GDM1 (cell line): ENCODE results near the gene OR10W1.

Source experiments
- DNase-seq: peaks from one replicate; lab custom pipeline; 2025; lab: John Stamatoyannopoulos, UW

OR10W1 gene, protein sequence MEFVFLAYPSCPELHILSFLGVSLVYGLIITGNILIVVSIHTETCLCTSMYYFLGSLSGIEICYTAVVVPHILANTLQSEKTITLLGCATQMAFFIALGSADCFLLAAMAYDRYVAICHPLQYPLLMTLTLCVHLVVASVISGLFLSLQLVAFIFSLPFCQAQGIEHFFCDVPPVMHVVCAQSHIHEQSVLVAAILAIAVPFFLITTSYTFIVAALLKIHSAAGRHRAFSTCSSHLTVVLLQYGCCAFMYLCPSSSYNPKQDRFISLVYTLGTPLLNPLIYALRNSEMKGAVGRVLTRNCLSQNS

DNA sequence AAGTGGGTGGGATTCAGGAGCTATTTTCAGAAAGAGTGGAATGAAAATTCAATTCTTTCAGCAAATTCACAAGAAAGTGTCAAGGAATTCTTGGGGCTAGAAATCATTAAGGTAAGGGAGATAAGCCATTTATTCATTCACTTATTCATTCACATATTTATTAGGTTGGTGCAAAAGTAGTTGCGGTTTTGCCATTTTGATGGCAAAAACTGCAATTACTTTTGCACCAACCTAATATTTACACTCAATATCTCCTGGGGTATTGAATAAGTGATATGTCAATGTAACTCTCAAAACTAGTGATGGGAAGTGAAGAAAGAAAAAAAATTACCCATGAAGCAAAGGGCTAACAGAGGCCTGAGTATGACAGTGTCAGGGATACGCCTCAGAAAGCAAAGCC, at the start of gene OR10W1:
TSS of gene OR10W1 (minus strand) at position 119 of the 400 bp plus-strand sequence. CDS start 402 bp downstream, outside the sequence.
- DNase-seq, result no peak

DNA sequence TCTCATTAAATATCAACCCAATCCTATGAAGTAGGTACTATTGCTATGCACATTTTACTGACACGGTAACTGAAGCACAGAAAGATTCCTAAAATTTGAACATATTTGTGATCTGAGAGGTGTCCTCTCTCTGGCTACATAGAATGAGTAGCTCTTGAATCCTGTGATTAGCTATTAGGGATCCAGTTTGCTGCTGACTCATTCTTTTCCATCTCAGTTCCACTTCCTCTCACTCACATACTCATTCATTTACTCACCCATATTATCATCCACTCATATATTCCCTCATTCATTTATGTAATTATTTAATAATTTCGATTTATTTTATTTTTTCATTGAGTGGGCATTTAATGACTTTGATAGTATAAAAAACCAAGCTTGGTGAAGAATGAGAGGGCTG, 48.1 kb upstream of the OR10W1 start:
- DNase-seq, result no peak

DNA sequence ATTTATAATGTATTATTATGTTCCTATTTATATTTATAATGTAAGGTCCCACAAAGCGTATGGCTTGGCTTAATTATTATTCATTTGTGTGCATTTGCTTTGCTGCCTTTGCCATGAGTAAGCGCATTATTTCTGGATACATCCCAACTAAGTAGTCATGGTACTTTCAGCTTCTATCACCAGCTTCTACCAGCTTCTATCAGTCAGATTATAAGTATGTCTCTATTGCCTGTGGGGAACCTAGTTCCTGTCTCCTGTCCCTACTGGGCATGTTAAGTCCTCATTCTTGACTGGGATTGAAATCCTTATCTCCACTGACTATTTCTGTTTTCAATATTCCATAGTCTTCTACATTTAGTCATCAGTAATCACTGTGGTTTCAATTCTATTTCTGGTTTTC, 33.5 kb upstream of the OR10W1 start:
- no peak for DNase-seq

DNA sequence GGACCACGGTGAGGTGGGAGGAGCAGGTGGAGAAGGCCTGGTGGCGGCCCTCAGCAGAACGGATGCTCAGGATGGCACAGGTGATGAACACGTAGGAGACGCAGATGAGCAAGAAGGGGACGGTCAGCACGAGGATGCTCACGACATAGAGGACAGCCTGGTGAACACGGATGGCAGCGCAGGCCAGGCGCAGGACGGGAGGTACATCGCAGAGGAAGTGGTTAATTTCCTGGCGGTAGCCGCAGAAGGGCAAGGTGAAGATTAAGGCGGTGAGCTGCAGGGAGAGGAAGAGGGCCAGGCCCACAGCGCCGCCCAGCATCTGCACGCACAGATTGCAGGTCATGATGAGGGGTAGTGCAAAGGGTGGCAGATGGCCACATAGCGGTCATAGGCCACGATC, 24.0 kb upstream of the OR10W1 start:
- DNase-seq, result no peak

DNA sequence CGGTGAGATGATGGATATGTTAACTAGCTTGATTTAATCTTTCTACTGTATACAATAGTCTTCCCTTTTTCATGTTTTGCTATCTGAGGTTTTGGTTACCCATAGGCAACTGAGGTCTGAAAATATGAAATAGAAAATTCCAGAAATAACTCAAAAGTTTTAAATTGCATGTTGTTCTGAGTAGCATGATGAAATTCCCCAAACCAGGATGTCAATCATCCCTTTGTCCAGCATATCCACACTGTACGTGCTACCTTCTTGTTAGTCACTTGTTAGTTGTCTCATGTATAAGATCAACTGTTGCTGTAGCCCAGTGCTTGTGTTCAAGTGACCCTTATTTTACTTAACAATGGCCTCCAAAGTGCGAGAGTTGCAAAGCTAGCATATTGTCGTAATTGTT, 21.2 kb upstream of the OR10W1 start:
- DNase-seq, result no peak

DNA sequence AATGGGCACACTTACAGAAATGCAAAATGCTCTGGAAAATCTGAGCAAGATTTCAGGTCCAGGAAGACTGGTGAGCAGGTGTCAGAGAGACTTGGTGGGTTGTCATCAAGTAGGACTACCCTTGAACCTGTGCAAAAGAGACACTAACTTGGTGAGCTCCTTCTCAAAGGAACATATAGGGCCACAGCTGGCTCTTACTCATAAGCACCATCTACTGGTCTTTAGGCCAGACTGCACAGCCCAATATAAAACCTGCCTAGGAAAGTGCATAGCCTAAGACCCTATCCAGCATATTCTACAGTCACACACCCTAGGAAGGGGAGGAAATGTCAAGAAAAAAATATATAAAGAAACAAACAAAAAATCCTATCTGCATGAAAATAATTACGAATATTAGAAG, 18.2 kb upstream of the OR10W1 start:
- DNase-seq, result no peak

DNA sequence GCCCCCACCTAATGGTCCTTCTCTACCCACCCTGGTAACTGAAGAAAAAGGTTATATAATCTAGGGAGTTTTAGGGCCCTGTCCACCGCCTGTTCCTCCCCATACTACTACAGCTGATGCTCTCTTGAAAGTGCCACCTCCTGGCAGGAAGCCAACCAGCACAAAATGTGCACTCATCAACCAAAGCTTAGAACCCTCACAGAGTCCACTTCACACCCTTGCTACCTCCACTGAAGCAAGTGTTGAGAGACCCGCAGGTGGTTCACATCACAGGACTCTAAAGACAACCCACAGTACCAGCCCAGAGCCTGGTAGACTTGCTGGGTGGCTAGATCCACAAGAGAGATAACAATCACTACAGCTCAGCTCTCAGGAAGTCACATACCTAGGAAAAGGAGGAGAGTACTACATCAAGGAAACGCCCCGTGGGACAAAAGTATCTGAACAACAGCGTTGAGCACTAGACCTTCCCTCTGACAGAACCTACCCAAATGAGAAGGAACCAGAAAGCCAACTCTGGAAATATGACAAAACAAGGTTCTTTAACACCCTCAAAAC, 17.5 kb upstream of the OR10W1 start:
- no peak for DNase-seq

DNA sequence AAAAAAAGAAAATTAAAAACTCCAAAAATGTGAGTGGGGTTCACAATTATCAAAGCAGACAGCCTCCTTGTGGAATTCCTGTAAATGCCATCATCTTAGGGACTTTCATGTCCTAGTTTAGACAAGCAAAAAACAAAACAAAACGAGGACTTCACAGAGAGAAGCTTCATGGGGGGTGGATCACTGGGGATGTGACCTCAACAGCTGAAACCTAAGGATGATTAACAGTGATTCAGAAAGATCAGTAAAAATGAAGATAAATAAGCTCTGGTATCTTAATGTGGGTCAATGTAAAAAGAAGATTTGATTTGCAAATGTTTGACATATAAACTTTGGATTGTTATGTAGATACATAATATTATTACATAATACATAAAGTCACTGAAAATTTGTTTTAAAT, 8.1 kb upstream of the OR10W1 start:
- DNase-seq, result no peak

DNA sequence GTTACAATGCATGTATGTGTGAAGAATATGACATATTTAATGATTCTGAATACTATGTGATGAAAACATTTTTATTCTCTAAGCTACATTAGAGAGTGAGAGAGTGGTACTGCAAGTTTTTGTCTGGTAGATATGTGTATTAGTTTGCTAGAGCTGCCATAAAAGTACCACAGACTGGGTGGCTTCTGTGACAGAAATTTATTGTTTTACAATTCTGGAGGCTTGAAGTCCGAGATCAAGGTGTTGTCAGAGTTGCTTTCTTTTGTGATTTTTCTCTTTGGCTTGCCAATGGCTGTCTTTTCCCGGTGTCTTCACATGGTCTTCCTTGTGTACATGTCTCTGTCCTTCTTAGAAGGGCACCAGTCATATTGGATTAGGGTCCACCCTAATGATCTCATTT, 6.9 kb upstream of the OR10W1 start:
- no peak for DNase-seq

DNA sequence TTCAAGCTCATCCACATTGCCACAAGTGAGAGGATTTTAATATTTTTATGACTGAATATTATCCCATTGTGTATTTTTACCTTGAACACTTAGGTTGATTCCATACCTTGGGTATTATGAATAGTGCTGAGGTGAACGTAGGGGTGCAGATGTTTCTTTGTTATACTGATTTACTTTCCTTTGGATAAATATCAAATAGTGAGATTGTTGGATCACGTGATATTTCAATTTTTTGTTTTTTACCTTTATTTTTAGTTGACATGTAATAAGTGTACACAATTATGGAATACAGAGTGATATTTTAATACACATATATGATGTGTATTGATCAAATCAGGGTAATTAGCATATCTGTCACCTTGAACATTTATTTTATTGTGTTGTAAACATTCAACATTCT, 8.1 kb downstream of the OR10W1 start:
- DNase-seq, result no peak

DNA sequence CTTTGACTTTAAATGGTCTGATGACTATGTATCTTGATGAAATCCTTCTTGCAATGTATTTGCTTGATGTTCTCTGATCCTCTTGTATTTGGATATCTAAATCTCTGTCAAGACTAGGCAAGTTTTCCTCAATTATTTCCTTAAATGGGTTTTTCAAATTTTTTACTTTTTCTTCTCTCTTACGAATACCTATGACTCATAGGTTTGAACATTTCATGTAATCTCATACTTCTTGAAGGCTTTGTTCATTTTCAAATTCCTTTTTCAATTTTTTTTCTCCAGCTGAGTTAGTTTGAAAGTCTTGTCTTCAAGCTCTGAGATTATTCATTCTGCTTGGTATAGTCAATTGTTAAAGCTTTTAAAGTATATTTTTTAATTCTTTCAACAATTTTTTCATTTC, 13.1 kb downstream of the OR10W1 start:
- DNase-seq, result no peak

DNA sequence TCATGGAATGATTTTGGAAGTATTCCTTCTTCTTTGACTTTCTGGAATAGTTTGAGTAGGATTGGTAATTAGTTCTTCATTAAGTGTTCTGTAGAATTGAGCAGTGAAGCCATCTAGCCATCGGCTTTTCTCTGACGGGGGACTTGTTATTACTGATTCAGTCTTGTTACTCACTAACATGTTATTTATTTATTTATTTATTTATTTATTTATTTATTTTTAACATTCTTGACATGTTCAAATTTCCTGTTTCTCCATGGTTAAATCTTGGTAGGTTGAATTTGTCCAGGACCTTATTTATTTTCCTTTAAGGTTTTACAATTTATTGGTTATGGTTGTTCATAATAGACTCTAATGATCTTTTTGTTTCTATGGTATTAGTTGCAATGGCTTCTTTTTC, 24.1 kb downstream of the OR10W1 start:
- DNase-seq, result no peak

DNA sequence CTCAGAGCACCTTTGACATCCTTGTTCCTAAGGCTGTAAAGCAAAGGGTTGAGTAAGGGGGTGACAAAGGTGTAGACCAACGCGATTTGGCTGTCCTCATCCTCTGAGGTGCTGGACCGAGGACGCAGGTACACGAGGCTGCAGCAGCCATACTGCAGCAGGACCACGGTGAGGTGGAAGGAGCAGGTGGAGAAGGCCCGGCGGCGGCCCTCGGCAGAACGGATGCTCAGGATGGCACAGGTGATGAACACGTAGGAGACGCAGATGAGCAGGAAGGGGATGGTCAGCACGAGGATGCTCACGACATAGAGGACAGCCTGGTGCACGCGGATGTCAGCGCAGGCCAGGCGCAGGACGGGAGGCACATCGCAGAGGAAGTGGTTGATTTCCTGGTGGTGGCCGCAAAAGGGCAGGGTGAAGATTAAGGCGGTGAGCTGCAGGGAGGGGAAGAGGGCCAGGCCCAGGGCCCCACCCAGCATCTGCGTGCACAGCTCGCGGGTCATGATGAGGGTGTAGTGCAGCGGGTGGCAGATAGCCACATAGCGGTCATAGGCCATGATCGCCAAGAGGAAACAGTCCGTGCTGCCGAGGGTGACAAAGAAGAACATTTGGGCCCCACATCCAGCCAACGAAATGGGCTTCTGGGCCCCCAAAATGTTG, 40.0 kb downstream of the OR10W1 start:
- no peak for DNase-seq

DNA sequence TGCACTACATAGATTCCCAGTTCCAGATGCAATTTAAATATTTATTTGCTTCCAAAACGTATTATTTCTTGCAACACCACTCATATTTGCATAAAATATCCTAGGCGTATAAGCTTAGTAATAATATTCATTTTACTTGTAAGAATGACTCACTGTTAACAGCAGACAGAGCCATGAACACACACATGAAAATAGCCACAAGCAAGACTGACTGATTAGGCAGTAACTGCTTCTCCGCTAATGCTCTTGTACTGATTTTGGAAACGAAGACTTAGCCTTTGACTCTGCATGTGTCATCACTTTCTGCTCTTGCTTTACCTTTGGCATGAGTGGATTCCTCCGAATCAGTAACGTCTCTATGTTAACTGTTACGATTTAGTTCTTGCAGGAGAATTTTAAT, 45.3 kb downstream of the OR10W1 start:
- no peak for DNase-seq
